Tibial nerve (tissue), 4 donors: ENCODE data around the gene ZBTB16.

Source experiments
- CTCF ChIP-seq, 5 experiments: fragments of 200-600 bp in 3 of 5; fragments of 450-650 bp in 2 of 5; sonication (generic) in 3 of 5; IDR thresholded peaks; one replicate each; pipeline ENCODE4 v1.5.1; 2016 to 2019; ENCODE audit warnings: antibody characterized with exemption in 5 of 5, mild to moderate bottlenecking in 3 of 5, moderate library complexity in 2 of 5
- EP300 ChIP-seq, 2 donors: sonication (generic); formaldehyde crosslinking; IDR thresholded peaks; one replicate each; pipeline ENCODE4 v1.6.1; 2017; ENCODE audit warnings: antibody characterized with exemption in 2 of 2, mild to moderate bottlenecking in 1 of 2

- TF ChIP-seq CTCF (IDR thresholded peaks at IDR 0.05) (no peak), EP300 (IDR thresholded peaks at IDR 0.05) (no peak)
Observed at GRCh38 chr11:114170226-114170625, 110.7 kb downstream of the ZBTB16 start.
